ENCODE data around the gene SPTB.

SPTB gene

GRCh38 chr14:64777461-64777860, 102.2 kb downstream of the SPTB start:
- TF ChIP-seq, protein P1, sequence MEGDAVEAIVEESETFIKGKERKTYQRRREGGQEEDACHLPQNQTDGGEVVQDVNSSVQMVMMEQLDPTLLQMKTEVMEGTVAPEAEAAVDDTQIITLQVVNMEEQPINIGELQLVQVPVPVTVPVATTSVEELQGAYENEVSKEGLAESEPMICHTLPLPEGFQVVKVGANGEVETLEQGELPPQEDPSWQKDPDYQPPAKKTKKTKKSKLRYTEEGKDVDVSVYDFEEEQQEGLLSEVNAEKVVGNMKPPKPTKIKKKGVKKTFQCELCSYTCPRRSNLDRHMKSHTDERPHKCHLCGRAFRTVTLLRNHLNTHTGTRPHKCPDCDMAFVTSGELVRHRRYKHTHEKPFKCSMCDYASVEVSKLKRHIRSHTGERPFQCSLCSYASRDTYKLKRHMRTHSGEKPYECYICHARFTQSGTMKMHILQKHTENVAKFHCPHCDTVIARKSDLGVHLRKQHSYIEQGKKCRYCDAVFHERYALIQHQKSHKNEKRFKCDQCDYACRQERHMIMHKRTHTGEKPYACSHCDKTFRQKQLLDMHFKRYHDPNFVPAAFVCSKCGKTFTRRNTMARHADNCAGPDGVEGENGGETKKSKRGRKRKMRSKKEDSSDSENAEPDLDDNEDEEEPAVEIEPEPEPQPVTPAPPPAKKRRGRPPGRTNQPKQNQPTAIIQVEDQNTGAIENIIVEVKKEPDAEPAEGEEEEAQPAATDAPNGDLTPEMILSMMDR (IDR thresholded peaks at IDR 0.05; ENCODE audit: unreplicated experiment in 3 of 3): no peak
- no peak overlapping the region for H3K27ac Mint-ChIP-seq
- H3K27me3 Mint-ChIP-seq (ENCODE audit: low read depth): peaks cover 3% of the 10 kb centered on the region
- H3K4me1 Mint-ChIP-seq: peaks cover 7% of the 10 kb centered on the region
- no peak overlapping the region for H3K4me3 Mint-ChIP-seq
- H3K9me3 Mint-ChIP-seq: peaks cover 3% of the 10 kb centered on the region
- H3K36me3 Mint-ChIP-seq (ENCODE audit: low read depth): peaks cover 4% of the 10 kb centered on the region

GRCh38 chr14:64775081-64775777, 104.5 kb downstream of the SPTB start:
- no peak overlapping the region for H3K27ac Mint-ChIP-seq
- H3K4me3 Mint-ChIP-seq: no peak overlapping the region
- H3K9me3 Mint-ChIP-seq: peaks cover 3% of the 10 kb centered on the region
- peaks cover 7% of the 10 kb centered on the region for H3K4me1 Mint-ChIP-seq
- H3K36me3 Mint-ChIP-seq (ENCODE audit: low read depth): peaks cover 4% of the 10 kb centered on the region
- TF ChIP-seq, protein P1 (IDR thresholded peaks at IDR 0.05; ENCODE audit: unreplicated experiment in 3 of 3): no peak
- peaks cover 3% of the 10 kb centered on the region for H3K27me3 Mint-ChIP-seq (ENCODE audit: low read depth)

DNA sequence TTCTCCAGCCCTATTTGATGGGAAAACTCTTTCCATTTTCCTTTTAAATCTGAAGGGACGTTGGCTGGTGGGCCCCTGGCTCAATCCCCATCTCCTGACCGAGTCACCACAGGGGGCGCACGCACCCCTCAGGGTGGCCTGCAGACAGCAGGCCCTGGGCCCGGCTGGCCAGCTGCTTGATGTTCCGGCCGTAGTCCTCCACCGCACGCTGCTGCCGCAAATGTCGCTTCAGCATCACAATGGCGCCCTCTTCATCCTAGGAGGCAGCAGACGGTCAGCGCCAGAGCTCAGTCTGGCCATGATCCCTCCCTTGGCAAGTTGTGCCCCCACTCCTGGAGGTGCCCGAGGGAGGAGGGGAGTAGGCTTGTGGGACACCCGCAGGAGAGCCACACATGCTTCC, 105.4 kb downstream of the SPTB start:
- H3K36me3 Mint-ChIP-seq (ENCODE audit: low read depth): peaks cover 4% of the 10 kb centered on the region
- H3K9me3 Mint-ChIP-seq: peaks cover 3% of the 10 kb centered on the region
- peaks cover 12% of the 10 kb centered on the region for H3K4me1 Mint-ChIP-seq
- H3K27me3 Mint-ChIP-seq (ENCODE audit: low read depth): peaks cover 3% of the 10 kb centered on the region
- no peak overlapping the region for H3K4me3 Mint-ChIP-seq
- TF ChIP-seq, protein P1 (IDR thresholded peaks at IDR 0.05; ENCODE audit: unreplicated experiment in 3 of 3): no peak
- H3K27ac Mint-ChIP-seq: no peak overlapping the region

DNA sequence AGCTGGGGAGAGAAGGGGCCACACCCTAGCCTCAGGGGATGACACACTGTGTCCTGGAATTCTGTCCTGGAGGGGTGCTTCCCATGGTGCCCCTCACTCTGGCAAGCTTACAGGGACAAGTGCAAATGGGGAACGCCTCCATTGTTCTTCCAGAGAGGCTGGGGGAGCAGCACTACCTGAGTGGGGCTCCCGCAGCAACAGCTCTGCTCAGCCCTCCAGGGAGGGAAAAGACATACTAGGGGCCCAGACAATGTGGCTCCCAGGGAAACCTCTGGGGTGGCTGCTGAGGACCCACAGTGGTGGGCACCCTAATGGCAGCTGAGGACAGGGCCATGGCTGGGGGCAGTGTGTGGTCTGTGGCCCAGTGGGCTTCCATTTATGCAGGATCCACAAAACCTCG, 106.1 kb downstream of the SPTB start:
- peaks cover 12% of the 10 kb centered on the region for H3K4me1 Mint-ChIP-seq
- no peak overlapping the region for H3K4me3 Mint-ChIP-seq
- TF ChIP-seq, protein P1 (IDR thresholded peaks at IDR 0.05; ENCODE audit: unreplicated experiment in 3 of 3): no peak
- peaks cover 4% of the 10 kb centered on the region for H3K36me3 Mint-ChIP-seq (ENCODE audit: low read depth)
- H3K9me3 Mint-ChIP-seq: peaks cover 3% of the 10 kb centered on the region
- peaks cover under 1% of the 10 kb centered on the region for H3K27me3 Mint-ChIP-seq (ENCODE audit: low read depth)
- H3K27ac Mint-ChIP-seq: no peak overlapping the region

DNA sequence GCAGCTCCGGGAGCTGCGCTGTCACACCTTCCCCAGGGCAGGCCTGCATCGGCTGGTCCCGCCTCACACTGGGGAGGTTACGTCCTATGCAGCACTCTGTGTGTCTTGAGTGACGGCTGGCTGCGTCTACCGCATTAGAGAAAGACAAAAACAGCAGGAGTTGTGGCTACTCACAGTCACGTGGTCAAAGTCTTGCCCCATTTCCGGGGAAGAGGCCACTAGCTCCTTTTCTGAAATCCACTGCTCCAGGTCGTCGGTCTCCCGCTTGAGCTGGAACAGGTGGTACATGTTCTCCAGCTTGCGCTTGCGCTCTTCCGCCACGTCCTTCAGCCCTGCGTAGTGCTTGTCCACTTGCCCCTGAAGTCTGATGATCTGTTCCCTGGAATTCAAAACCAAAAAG, 106.7 kb downstream of the SPTB start:
- Mint-ChIP-seq H3K27me3 (ENCODE audit: low read depth) (no peaks in the 10 kb centered on the region), H3K36me3 (ENCODE audit: low read depth) (peaks cover 4% of the 10 kb centered on the region), H3K4me3 (no peak overlapping the region), H3K9me3 (peaks cover 3% of the 10 kb centered on the region), H3K27ac (no peak overlapping the region), H3K4me1 (peaks cover 7% of the 10 kb centered on the region)
- TF ChIP-seq, protein P1 (IDR thresholded peaks at IDR 0.05; ENCODE audit: unreplicated experiment in 3 of 3): no peak

GRCh38 chr14:64772397-64772950, 107.2 kb downstream of the SPTB start:
- Mint-ChIP-seq H3K4me3 (no peak overlapping the region), H3K4me1 (peaks cover 6% of the 10 kb centered on the region), H3K9me3 (peaks cover 3% of the 10 kb centered on the region), H3K27me3 (ENCODE audit: low read depth) (peaks cover under 1% of the 10 kb centered on the region), H3K36me3 (ENCODE audit: low read depth) (peaks cover 4% of the 10 kb centered on the region), H3K27ac (no peak overlapping the region)
- TF ChIP-seq, protein P1 (IDR thresholded peaks at IDR 0.05; ENCODE audit: unreplicated experiment in 3 of 3): no peak
